ENCODE measurements around the gene SMYD2.

SMYD2 gene

GRCh38 chr1:214241060-214241459, 39.9 kb upstream of the SMYD2 start:
- H3K36me3 ChIP-seq (ENCODE audit: low read depth), result no peaks in the 10 kb centered on the region
- no peaks in the 10 kb centered on the region for H3K9me3 ChIP-seq (ENCODE audit: severe bottlenecking)
- no peak overlapping the region for H3K4me3 ChIP-seq (ENCODE audit: severe bottlenecking)
- ATAC-seq (ENCODE audit: low read depth) (no peak), DNase-seq (ENCODE audit: low spot score) (no peak)
- no peak overlapping the region for H3K27ac ChIP-seq (ENCODE audit: poor library complexity, severe bottlenecking)
- no peaks in the 10 kb centered on the region for H3K27me3 ChIP-seq (ENCODE audit: insufficient read depth, poor library complexity, severe bottlenecking)
- no peak for TF ChIP-seq CTCF (IDR thresholded peaks at IDR 0.05; ENCODE audit: poor library complexity, severe bottlenecking)
- no peaks in the 10 kb centered on the region for H3K4me1 ChIP-seq (ENCODE audit: insufficient read depth, poor library complexity, severe bottlenecking)

GRCh38 chr1:214244252-214244651, 36.7 kb upstream of the SMYD2 start:
- Histone ChIP-seq H3K27me3 (ENCODE audit: insufficient read depth, poor library complexity, severe bottlenecking) (no peaks in the 10 kb centered on the region), H3K4me3 (ENCODE audit: severe bottlenecking) (no peak overlapping the region), H3K9me3 (ENCODE audit: severe bottlenecking) (no peaks in the 10 kb centered on the region), H3K27ac (ENCODE audit: poor library complexity, severe bottlenecking) (no peak overlapping the region), H3K36me3 (ENCODE audit: low read depth) (no peaks in the 10 kb centered on the region), H3K4me1 (ENCODE audit: insufficient read depth, poor library complexity, severe bottlenecking) (no peaks in the 10 kb centered on the region)
- no peak for TF ChIP-seq CTCF (IDR thresholded peaks at IDR 0.05; ENCODE audit: poor library complexity, severe bottlenecking)
- no peak for ATAC-seq (ENCODE audit: low read depth)
- DNase-seq (ENCODE audit: low spot score), result no peak

- no peak for DNase-seq (ENCODE audit: low spot score)
- ATAC-seq (ENCODE audit: low read depth), result no peak
- no peak for TF ChIP-seq CTCF (IDR thresholded peaks at IDR 0.05; ENCODE audit: poor library complexity, severe bottlenecking)
Measured at GRCh38 chr1:214244841-214245240, 36.1 kb upstream of the SMYD2 start.

GRCh38 chr1:214247501-214248041, 33.4 kb upstream of the SMYD2 start:
- Histone ChIP-seq H3K4me1 (ENCODE audit: insufficient read depth, poor library complexity, severe bottlenecking) (no peaks in the 10 kb centered on the region), H3K36me3 (ENCODE audit: low read depth) (no peaks in the 10 kb centered on the region), H3K4me3 (ENCODE audit: severe bottlenecking) (no peak overlapping the region), H3K27ac (ENCODE audit: poor library complexity, severe bottlenecking) (no peak overlapping the region), H3K9me3 (ENCODE audit: severe bottlenecking) (no peaks in the 10 kb centered on the region), H3K27me3 (ENCODE audit: insufficient read depth, poor library complexity, severe bottlenecking) (no peaks in the 10 kb centered on the region)
- ATAC-seq (ENCODE audit: low read depth), result no peak
- no peak for TF ChIP-seq CTCF (IDR thresholded peaks at IDR 0.05; ENCODE audit: poor library complexity, severe bottlenecking)
- no peak for DNase-seq (ENCODE audit: low spot score)

More at GRCh38 chr1:214244841-214245240, 36.1 kb upstream of the SMYD2 start:
- Histone ChIP-seq H3K27me3 (ENCODE audit: insufficient read depth, poor library complexity, severe bottlenecking) (no peaks in the 10 kb centered on the region), H3K4me3 (ENCODE audit: severe bottlenecking) (no peak overlapping the region), H3K4me1 (ENCODE audit: insufficient read depth, poor library complexity, severe bottlenecking) (no peaks in the 10 kb centered on the region), H3K27ac (ENCODE audit: poor library complexity, severe bottlenecking) (no peak overlapping the region), H3K36me3 (ENCODE audit: low read depth) (no peaks in the 10 kb centered on the region), H3K9me3 (ENCODE audit: severe bottlenecking) (no peaks in the 10 kb centered on the region)

GRCh38 chr1:214248311-214249085, 32.5 kb upstream of the SMYD2 start:
- DNase-seq (ENCODE audit: low spot score), result no peak
- TF ChIP-seq CTCF (IDR thresholded peaks at IDR 0.05; ENCODE audit: poor library complexity, severe bottlenecking), result no peak
- no peak overlapping the region for H3K27ac ChIP-seq (ENCODE audit: poor library complexity, severe bottlenecking)
- H3K4me1 ChIP-seq (ENCODE audit: insufficient read depth, poor library complexity, severe bottlenecking), result no peaks in the 10 kb centered on the region
- no peaks in the 10 kb centered on the region for H3K36me3 ChIP-seq (ENCODE audit: low read depth)
- H3K9me3 ChIP-seq (ENCODE audit: severe bottlenecking), result no peaks in the 10 kb centered on the region
- ATAC-seq (ENCODE audit: low read depth), result no peak
- no peak overlapping the region for H3K4me3 ChIP-seq (ENCODE audit: severe bottlenecking)
- no peaks in the 10 kb centered on the region for H3K27me3 ChIP-seq (ENCODE audit: insufficient read depth, poor library complexity, severe bottlenecking)
